Suppressor macrophage (primary cell): Measurements from ENCODE around the gene KRTAP23-1.

Experiments
- DNase-seq, 4 experiments: peaks; one replicate each; pipeline ENCODE4 v3.0.0-alpha.2; 2020 to 2022

KRTAP23-1 gene

DNA sequence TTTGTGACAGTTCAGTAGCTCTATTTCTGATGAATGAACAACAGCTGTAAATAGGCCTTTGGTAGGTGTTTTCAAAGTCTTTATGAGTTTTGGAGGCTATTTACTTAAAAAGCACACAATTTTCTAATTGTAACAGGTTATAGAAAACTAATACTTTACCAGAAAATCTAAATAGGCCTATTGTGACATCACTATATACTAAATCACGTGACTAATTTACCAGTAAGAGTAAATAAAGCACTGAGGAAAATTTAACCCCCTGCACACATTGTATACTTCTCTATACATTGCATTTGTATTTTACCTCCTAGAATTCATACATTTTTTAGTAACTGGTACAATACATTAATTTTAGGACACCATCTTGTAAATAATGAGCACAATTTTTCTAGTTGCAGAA is 43.3 kb downstream of the KRTAP23-1 start:
- no peak for DNase-seq
